ENCODE results near the gene PNPO. TPM values are rescaled to one million over a fixed set of nuclear protein-coding genes. Genes with fewer than 3 reads are reported as not detected.

PNPO gene
- total and polyA plus RNA-seq, 2 of the 13 experiments (the other 11 are each of a cell fraction or from before 2014, with no cell fraction given) = 47.9 to 63.3 TPM

GRCh38 chr17:47948706-47949196 is 7.4 kb downstream of the PNPO start (continued):
- no peak for TF ChIP-seq HOXA9 (CRISPR knock-in tag; IDR thresholded peaks at IDR 0.05; ENCODE audit: borderline replicate concordance)
- TF ChIP-seq, protein P1, sequence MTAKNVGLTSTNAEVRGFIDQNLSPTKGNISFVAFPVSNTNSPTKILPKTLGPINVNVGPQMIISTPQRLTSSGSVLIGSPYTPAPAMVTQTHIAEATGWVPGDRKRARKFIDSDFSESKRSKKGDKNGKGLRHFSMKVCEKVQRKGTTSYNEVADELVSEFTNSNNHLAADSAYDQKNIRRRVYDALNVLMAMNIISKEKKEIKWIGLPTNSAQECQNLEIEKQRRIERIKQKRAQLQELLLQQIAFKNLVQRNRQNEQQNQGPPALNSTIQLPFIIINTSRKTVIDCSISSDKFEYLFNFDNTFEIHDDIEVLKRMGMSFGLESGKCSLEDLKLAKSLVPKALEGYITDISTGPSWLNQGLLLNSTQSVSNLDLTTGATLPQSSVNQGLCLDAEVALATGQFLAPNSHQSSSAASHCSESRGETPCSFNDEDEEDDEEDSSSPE (CRISPR knock-in tag; IDR thresholded peaks at IDR 0.05) = no peak
- TF ChIP-seq, protein P2, sequence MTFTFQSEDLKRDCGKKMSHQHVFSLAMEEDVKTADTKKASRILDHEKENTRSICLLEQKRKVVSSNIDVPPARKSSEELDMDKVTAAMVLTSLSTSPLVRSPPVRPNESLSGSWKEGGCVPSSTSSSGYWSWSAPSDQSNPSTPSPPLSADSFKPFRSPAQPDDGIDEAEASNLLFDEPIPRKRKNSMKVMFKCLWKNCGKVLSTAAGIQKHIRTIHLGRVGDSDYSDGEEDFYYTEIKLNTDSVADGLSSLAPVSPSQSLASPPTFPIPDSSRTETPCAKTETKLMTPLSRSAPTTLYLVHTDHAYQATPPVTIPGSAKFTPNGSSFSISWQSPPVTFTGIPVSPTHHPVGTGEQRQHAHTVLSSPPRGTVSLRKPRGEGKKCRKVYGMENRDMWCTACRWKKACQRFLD (CRISPR knock-in tag; IDR thresholded peaks at IDR 0.05; ENCODE audit: borderline replicate concordance) = no peak
- peak; percentile 76; the same call in 1 of the 2 replicates for TF ChIP-seq MYC (CRISPR knock-in tag; IDR thresholded peaks at IDR 0.05; ENCODE audit: borderline replicate concordance)
- 0 out of 4 replicates have a peak, but pooled peaks of 1 of the 2 experiments have one; percentile 13 for TF ChIP-seq NR2F1 (CRISPR knock-in tag; IDR thresholded peaks at IDR 0.05)
- TF ChIP-seq ARNT (IDR thresholded peaks at IDR 0.05) = no peak
- TF ChIP-seq, protein P3, sequence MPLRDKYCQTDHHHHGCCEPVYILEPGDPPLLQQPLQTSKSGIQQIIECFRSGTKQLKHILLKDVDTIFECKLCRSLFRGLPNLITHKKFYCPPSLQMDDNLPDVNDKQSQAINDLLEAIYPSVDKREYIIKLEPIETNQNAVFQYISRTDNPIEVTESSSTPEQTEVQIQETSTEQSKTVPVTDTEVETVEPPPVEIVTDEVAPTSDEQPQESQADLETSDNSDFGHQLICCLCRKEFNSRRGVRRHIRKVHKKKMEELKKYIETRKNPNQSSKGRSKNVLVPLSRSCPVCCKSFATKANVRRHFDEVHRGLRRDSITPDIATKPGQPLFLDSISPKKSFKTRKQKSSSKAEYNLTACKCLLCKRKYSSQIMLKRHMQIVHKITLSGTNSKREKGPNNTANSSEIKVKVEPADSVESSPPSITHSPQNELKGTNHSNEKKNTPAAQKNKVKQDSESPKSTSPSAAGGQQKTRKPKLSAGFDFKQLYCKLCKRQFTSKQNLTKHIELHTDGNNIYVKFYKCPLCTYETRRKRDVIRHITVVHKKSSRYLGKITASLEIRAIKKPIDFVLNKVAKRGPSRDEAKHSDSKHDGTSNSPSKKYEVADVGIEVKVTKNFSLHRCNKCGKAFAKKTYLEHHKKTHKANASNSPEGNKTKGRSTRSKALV (CRISPR knock-in tag; IDR thresholded peaks at IDR 0.05) = no peak
- TF ChIP-seq, protein P4, sequence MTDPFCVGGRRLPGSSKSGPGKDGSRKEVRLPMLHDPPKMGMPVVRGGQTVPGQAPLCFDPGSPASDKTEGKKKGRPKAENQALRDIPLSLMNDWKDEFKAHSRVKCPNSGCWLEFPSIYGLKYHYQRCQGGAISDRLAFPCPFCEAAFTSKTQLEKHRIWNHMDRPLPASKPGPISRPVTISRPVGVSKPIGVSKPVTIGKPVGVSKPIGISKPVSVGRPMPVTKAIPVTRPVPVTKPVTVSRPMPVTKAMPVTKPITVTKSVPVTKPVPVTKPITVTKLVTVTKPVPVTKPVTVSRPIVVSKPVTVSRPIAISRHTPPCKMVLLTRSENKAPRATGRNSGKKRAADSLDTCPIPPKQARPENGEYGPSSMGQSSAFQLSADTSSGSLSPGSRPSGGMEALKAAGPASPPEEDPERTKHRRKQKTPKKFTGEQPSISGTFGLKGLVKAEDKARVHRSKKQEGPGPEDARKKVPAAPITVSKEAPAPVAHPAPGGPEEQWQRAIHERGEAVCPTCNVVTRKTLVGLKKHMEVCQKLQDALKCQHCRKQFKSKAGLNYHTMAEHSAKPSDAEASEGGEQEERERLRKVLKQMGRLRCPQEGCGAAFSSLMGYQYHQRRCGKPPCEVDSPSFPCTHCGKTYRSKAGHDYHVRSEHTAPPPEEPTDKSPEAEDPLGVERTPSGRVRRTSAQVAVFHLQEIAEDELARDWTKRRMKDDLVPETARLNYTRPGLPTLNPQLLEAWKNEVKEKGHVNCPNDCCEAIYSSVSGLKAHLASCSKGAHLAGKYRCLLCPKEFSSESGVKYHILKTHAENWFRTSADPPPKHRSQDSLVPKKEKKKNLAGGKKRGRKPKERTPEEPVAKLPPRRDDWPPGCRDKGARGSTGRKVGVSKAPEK (CRISPR knock-in tag; IDR thresholded peaks at IDR 0.05; ENCODE audit: borderline replicate concordance) = no peak
- no peak for TF ChIP-seq PCBP2 (optimal IDR thresholded peaks at IDR 0.05; ENCODE audit: low read depth, low read length, poor library complexity, severe bottlenecking)
- peak; percentile 90 for TF ChIP-seq TCF7 (IDR thresholded peaks at IDR 0.05; ENCODE audit: low read depth)
- TF ChIP-seq GMEB1 (CRISPR knock-in tag; IDR thresholded peaks at IDR 0.05; ENCODE audit: borderline replicate concordance) = no peak
- peak; percentile 28; the same call in 1 of the 2 replicates for TF ChIP-seq SALL2 (CRISPR knock-in tag; IDR thresholded peaks at IDR 0.05)
- TF ChIP-seq, protein P5, sequence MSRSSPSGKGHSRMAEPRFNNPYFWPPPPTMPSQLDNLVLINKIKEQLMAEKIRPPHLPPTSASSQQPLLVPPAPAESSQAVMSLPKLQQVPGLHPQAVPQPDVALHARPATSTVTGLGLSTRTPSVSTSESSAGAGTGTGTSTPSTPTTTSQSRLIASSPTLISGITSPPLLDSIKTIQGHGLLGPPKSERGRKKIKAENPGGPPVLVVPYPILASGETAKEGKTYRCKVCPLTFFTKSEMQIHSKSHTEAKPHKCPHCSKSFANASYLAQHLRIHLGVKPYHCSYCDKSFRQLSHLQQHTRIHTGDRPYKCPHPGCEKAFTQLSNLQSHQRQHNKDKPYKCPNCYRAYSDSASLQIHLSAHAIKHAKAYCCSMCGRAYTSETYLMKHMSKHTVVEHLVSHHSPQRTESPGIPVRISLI (CRISPR knock-in tag; IDR thresholded peaks at IDR 0.05; ENCODE audit: borderline replicate concordance) = no peak
